ENCODE data around the gene TMEM94.
"Not testable (repeated sequence)": the region's sequence is repeated elsewhere in the genome, so short reads cannot be mapped to it uniquely, and the experiment has no call there.

TMEM94 gene

GRCh38 chr17:75445896-75446295, 10.5 kb upstream of the TMEM94 start:
- DNase-seq, result not testable (repeated sequence)

GRCh38 chr17:75447951-75448856, 8.2 kb upstream of the TMEM94 start:
- no peak for DNase-seq

GRCh38 chr17:75450270-75450669, 6.2 kb upstream of the TMEM94 start:
- no peak for DNase-seq

GRCh38 chr17:75454193-75454592, 2.2 kb upstream of the TMEM94 start:
- no peak for DNase-seq

GRCh38 chr17:75454672-75455071, 1.8 kb upstream of the TMEM94 start:
- DNase-seq, result not testable (repeated sequence)

- DNase-seq, result no peak
Measured at GRCh38 chr17:75456039-75456416, 407 bp upstream of the TMEM94 start.

GRCh38 chr17:75457047-75457654, 716 bp downstream of the TMEM94 start:
- peak; percentile 11 for DNase-seq

GRCh38 chr17:75459246-75459589, 2.8 kb downstream of the TMEM94 start:
- no peak for DNase-seq

- no peak for DNase-seq
Measured at GRCh38 chr17:75459590-75460267, 3.3 kb downstream of the TMEM94 start.

- DNase-seq, result no peak
Measured at GRCh38 chr17:75460295-75460694, 3.9 kb downstream of the TMEM94 start.

- no peak for DNase-seq
Measured at GRCh38 chr17:75463603-75464002, 7.2 kb downstream of the TMEM94 start.

GRCh38 chr17:75465039-75465438, 8.6 kb downstream of the TMEM94 start:
- DNase-seq, result no peak

- no peak for DNase-seq
Measured at GRCh38 chr17:75468291-75468754, 11.9 kb downstream of the TMEM94 start.

- no peak for DNase-seq
Measured at GRCh38 chr17:75468779-75469373, 12.4 kb downstream of the TMEM94 start.

- DNase-seq, result no peak
Measured at GRCh38 chr17:75471207-75471606, 14.8 kb downstream of the TMEM94 start.

GRCh38 chr17:75472119-75472518, 15.7 kb downstream of the TMEM94 start:
- no peak for DNase-seq

- no peak for DNase-seq
Measured at GRCh38 chr17:75473246-75473645, 16.8 kb downstream of the TMEM94 start.

GRCh38 chr17:75474736-75475135, 18.3 kb downstream of the TMEM94 start:
- no peak for DNase-seq

GRCh38 chr17:75475144-75475835, 18.9 kb downstream of the TMEM94 start:
- DNase-seq, result no peak

- no peak for DNase-seq
Measured at GRCh38 chr17:75475851-75476250, 19.4 kb downstream of the TMEM94 start.

- no peak for DNase-seq
Measured at GRCh38 chr17:75476271-75476671, 19.8 kb downstream of the TMEM94 start.

- no peak for DNase-seq
Measured at GRCh38 chr17:75476752-75477489, 20.5 kb downstream of the TMEM94 start.

Data from stimulated activated CD4-positive, alpha-beta T cell treated with anti-CD3 and anti-CD28 coated beads, Interleukin-4, amount 100 ng/mL, for 24 hours (primary cell).